Measurements from ENCODE around the gene PIK3C2A.

The PIK3C2A gene

GRCh38 chr11:17171343-17171742 is 36.4 kb downstream of the PIK3C2A start:
- no peak for FAIRE-seq
- DNase-seq (ENCODE audit: insufficient read length, low spot score): no peak
- no peak for TF ChIP-seq CTCF (IDR thresholded peaks at IDR 0.05; ENCODE audit: insufficient read depth, missing control alignments)

- no peak for TF ChIP-seq CTCF (IDR thresholded peaks at IDR 0.05; ENCODE audit: insufficient read depth, missing control alignments)
- DNase-seq (ENCODE audit: insufficient read length, low spot score) (no peak), FAIRE-seq (no peak)
Observed at GRCh38 chr11:17169876-17170275, 37.9 kb downstream of the PIK3C2A start.

- no peak for TF ChIP-seq CTCF (IDR thresholded peaks at IDR 0.05; ENCODE audit: insufficient read depth, missing control alignments)
- FAIRE-seq (no peak), DNase-seq (ENCODE audit: insufficient read length, low spot score) (no peak)
Observed at GRCh38 chr11:17165247-17165890, 42.4 kb downstream of the PIK3C2A start.

GRCh38 chr11:17164361-17165246 is 43.2 kb downstream of the PIK3C2A start:
- no peak for FAIRE-seq

GRCh38 chr11:17163736-17164135 is 44.0 kb downstream of the PIK3C2A start:
- FAIRE-seq (no peak), DNase-seq (ENCODE audit: insufficient read length, low spot score) (no peak)
- no peak for TF ChIP-seq CTCF (IDR thresholded peaks at IDR 0.05; ENCODE audit: insufficient read depth, missing control alignments)

More at GRCh38 chr11:17164361-17165246, 43.2 kb downstream of the PIK3C2A start:
- DNase-seq (ENCODE audit: insufficient read length, low spot score): no peak
- no peak for TF ChIP-seq CTCF (IDR thresholded peaks at IDR 0.05; ENCODE audit: insufficient read depth, missing control alignments)

- DNase-seq (ENCODE audit: insufficient read length, low spot score) (no peak), FAIRE-seq (no peak)
- TF ChIP-seq CTCF (IDR thresholded peaks at IDR 0.05; ENCODE audit: insufficient read depth, missing control alignments): no peak
Observed at GRCh38 chr11:17163291-17163690, 44.5 kb downstream of the PIK3C2A start.

GRCh38 chr11:17162376-17162775 is 45.4 kb downstream of the PIK3C2A start:
- no peak for DNase-seq (ENCODE audit: insufficient read length, low spot score)
- no peak for FAIRE-seq
- no peak for TF ChIP-seq CTCF (IDR thresholded peaks at IDR 0.05; ENCODE audit: insufficient read depth, missing control alignments)

Data from D721Med (cell line).